K562 (cell line): ENCODE results near the gene STUB1. TPM values are rescaled to one million over a fixed set of nuclear protein-coding genes. Genes with fewer than 3 reads are reported as not detected.
A peak's percentile ranks its signal among the peaks of the same experiment; 100 is the strongest.

Experiments used
- ATAC-seq: fragments of 200-7000 bp; cut with Tn5 transposase; 3 replicates; pipeline ENCODE4 v1.9.1; 2020; ENCODE audit warnings: moderate library complexity
- BruUV-seq: library from RNA; stranded (reverse); fragments of 400-500 nt; replicated peaks from 2 replicates; lab custom pipeline; 2021; lab: Mats Ljungman, UMichigan
- CTCF ChIA-PET: fragments of 300-600 bp; formaldehyde crosslinking; extraction: SDS; loops from one replicate; lab custom pipeline; 2021; ENCODE audit warnings: low intra/inter-chr PET ratio; lab: Yijun Ruan, JAX
- POLR2A ChIA-PET: fragments of 300-600, 350-650 bp; sonication (Branson Sonifier 250); formaldehyde crosslinking; extraction: SDS; loops from one replicate; lab custom pipeline; 2021; ENCODE audit warnings: antibody characterized with exemption, inconsistent platforms; lab: Yijun Ruan, JAX
- DNase-seq, 4 experiments: peaks; one replicate each; pipeline versions ENCODE4 v3.0.0 to v3.0.0-alpha.2; 2011 to 2018; ENCODE audit warnings: low spot score in 3 of 4, mixed read lengths in 3 of 4; ENCODE audit errors: extremely low read depth in 1 of 4
- FAIRE-seq: peaks from 2 replicates; lab custom pipeline; 2011; peaks lifted over from hg19 to GRCh38; lab: Jason Lieb, UNC
- H2AFZ ChIP-seq: 2 replicates; pipeline ENCODE4 v1.6.0; 2011; ENCODE audit warnings: low read depth, low read length, control low read depth, inconsistent platforms
- H3K27ac ChIP-seq: fragments of 200-600 bp; 3 replicates; pipeline ENCODE4 v1.8.0; 2011; ENCODE audit warnings: low read depth, mild to moderate bottlenecking, control low read depth, inconsistent platforms, low read length, moderate library complexity, mixed read lengths; ENCODE audit errors: extremely low read depth
- H3K27me3 ChIP-seq, 2 experiments: fragments of 300-600 bp in 1 of 2; 2 replicates in 1 of 2; 3 replicates in 1 of 2; pipeline versions ENCODE4 v1.6.0 to v1.8.0; 2011; ENCODE audit warnings: inconsistent platforms in 2 of 2, low read length in 2 of 2, mild to moderate bottlenecking in 1 of 2, mixed read lengths in 1 of 2, moderate library complexity in 1 of 2; ENCODE audit not compliant: control insufficient read depth in 2 of 2, insufficient read depth in 2 of 2
- H3K36me3 ChIP-seq: fragments of 300-600 bp; 3 replicates; pipeline ENCODE4 v1.8.0; 2011; ENCODE audit warnings: mild to moderate bottlenecking, low read length, inconsistent platforms; ENCODE audit not compliant: control insufficient read depth, insufficient read depth
- H3K4me1 ChIP-seq, 2 experiments: fragments of 200-600 bp in 1 of 2; replicated peaks in 1 of 2; 2 replicates in 1 of 2; 3 replicates in 1 of 2; pipeline versions ENCODE4 v1.5.1 to v1.8.0; 2011; ENCODE audit warnings: inconsistent platforms in 2 of 2, low read length in 2 of 2, mild to moderate bottlenecking in 1 of 2, mixed read lengths in 1 of 2, moderate library complexity in 1 of 2; ENCODE audit not compliant: control insufficient read depth in 2 of 2, insufficient read depth in 2 of 2
- H3K4me2 ChIP-seq: 2 replicates; pipeline ENCODE4 v1.6.1; 2011; ENCODE audit warnings: low read length, control low read depth, inconsistent platforms, mixed read lengths; ENCODE audit not compliant: insufficient read depth
- H3K4me3 ChIP-seq: fragments of 200-600 bp; sonication (generic), shearing (Covaris generic); 2 replicates; pipeline ENCODE4 v1.5.1; 2016; ENCODE audit warnings: control low read depth, inconsistent platforms
- H3K79me2 ChIP-seq: fragments of 200-600 bp; 3 replicates; pipeline ENCODE4 v1.8.0; 2011; ENCODE audit warnings: low read length, inconsistent platforms; ENCODE audit not compliant: control insufficient read depth, insufficient read depth
- H3K9ac ChIP-seq, 2 experiments: 2 replicates each; pipeline versions ENCODE4 v1.6.0 to v1.6.1; 2011; ENCODE audit warnings: low read depth in 2 of 2, low read length in 2 of 2, control low read depth in 1 of 2, inconsistent platforms in 1 of 2, mild to moderate bottlenecking in 1 of 2, mixed read lengths in 1 of 2; ENCODE audit not compliant: insufficient read depth in 1 of 2
- H3K9me1 ChIP-seq: one replicate; pipeline ENCODE4 v1.6.0; 2011; ENCODE audit warnings: inconsistent platforms, mild to moderate bottlenecking, low read length, moderate library complexity; ENCODE audit not compliant: control insufficient read depth, insufficient read depth
- H3K9me3 ChIP-seq: replicated peaks from 2 replicates; pipeline ENCODE4 v1.5.1; 2011; ENCODE audit warnings: low read depth, low read length, inconsistent platforms; ENCODE audit not compliant: control insufficient read depth, insufficient read depth
- H4K20me1 ChIP-seq: replicated peaks from 2 replicates; pipeline ENCODE4 v1.6.1; 2011; ENCODE audit warnings: low read length, inconsistent platforms, mixed read lengths; ENCODE audit not compliant: control insufficient read depth, insufficient read depth
- ATF7 ChIP-seq: fragments of 450-650 bp; IDR thresholded peaks from 2 replicates; pipeline ENCODE4 v1.7.1; 2014; ENCODE audit warnings: mild to moderate bottlenecking, moderate library complexity
- E2F3 ChIP-seq: fragments of 250-450 bp; sonication (Bioruptor Pico); IDR thresholded peaks from 2 replicates; pipeline ENCODE4 v1.4.0; 2020; ENCODE audit warnings: mild to moderate bottlenecking
- HDAC3 ChIP-seq: fragments of 450-650 bp; IDR thresholded peaks from 2 replicates; pipeline ENCODE4 v1.6.1; 2018; ENCODE audit warnings: borderline replicate concordance, mild to moderate bottlenecking, moderate library complexity; ENCODE audit not compliant: partially characterized antibody
- POLR2A ChIP-seq: fragments of 450-650 bp; conservative IDR thresholded peaks from 2 replicates; pipeline ENCODE4 v1.6.1; 2016
- POLR2G ChIP-seq: fragments of 200-400 bp; formaldehyde crosslinking; IDR thresholded peaks from 2 replicates; pipeline ENCODE4 v1.6.1; 2017; ENCODE audit warnings: low read depth, mild to moderate bottlenecking, antibody characterized with exemption, low read length, moderate library complexity
- PURB ChIP-seq: sonication (generic); formaldehyde crosslinking; IDR thresholded peaks from 2 replicates; pipeline ENCODE4 v1.9.0; 2021; ENCODE audit warnings: low read depth, mild to moderate bottlenecking, missing genetic modification reagents
- RBFOX2 ChIP-seq: fragments of 200-400 bp; formaldehyde crosslinking; IDR thresholded peaks from 2 replicates; pipeline ENCODE4 v1.6.1; 2017; ENCODE audit warnings: low read depth, mild to moderate bottlenecking, low read length, moderate library complexity
- SMAD4 ChIP-seq: fragments of 250-450 bp; sonication (Bioruptor Pico); conservative IDR thresholded peaks from 2 replicates; pipeline ENCODE4 v1.8.0; 2021; ENCODE audit warnings: inconsistent platforms, mild to moderate bottlenecking, moderate library complexity
- SNRNP70 ChIP-seq: fragments of 200-400 bp; formaldehyde crosslinking; optimal IDR thresholded peaks from 2 replicates; pipeline ENCODE3; 2017; ENCODE audit warnings: low read depth, low read length
- TAF9B ChIP-seq: fragments of 450-650 bp; IDR thresholded peaks from 2 replicates; pipeline ENCODE4 v1.6.1; 2018; ENCODE audit warnings: mild to moderate bottlenecking; ENCODE audit not compliant: partially characterized antibody
- YY1 ChIP-seq, 3 experiments: IDR thresholded peaks; 2 replicates each; pipeline ENCODE4 v1.6.1; 2011; ENCODE audit warnings: low read length in 2 of 3, mild to moderate bottlenecking in 2 of 3, moderate library complexity in 2 of 3, borderline replicate concordance in 1 of 3, control low read depth in 1 of 3, low read depth in 1 of 3; ENCODE audit not compliant: insufficient read depth in 3 of 3, insufficient replicate concordance in 2 of 3, control insufficient read depth in 1 of 3, insufficient read length in 1 of 3; ENCODE audit errors: extremely low read depth in 1 of 3
- ZNF133 ChIP-seq: fragments of 250-450 bp; sonication (Bioruptor Pico); IDR thresholded peaks from 2 replicates; pipeline ENCODE4 v1.4.0; 2020; ENCODE audit warnings: mild to moderate bottlenecking
- ZNF583 ChIP-seq: fragments of 250-450 bp; sonication (Bioruptor Pico); IDR thresholded peaks from 2 replicates; pipeline ENCODE4 v1.4.0; 2020
- ZNF639 ChIP-seq, 2 experiments: fragments of 200-800 bp in 1 of 2; sonication (Bioruptor generic) in 1 of 2; sonication (generic) in 1 of 2; formaldehyde crosslinking in 1 of 2; IDR thresholded peaks in 1 of 2; conservative IDR thresholded peaks in 1 of 2; 2 replicates each; pipeline versions ENCODE4 v1.5.0 to v1.6.1; 2016 to 2020; ENCODE audit warnings: missing compliant biosample characterization in 1 of 2, missing genetic modification characterization in 1 of 2, missing genetic modification reagents in 1 of 2
- WGBS: fragments of 100-300 bp; shearing (Covaris generic); methylation state at CpG from one replicate; pipeline ENCODE4 v1.1.6; 2016; ENCODE audit warnings: low coverage, mixed read lengths; ENCODE audit not compliant: insufficient coverage; ENCODE audit errors: missing lambda C conversion rate; 5-methylcytosine and 5-hydroxymethylcytosine counted together
- in situ Hi-C: fragments of 300-500 bp; cut with MboI; formaldehyde crosslinking; loops from 4 replicates; pipeline ENCODE4 v1.15.0; 2018; ENCODE audit warnings: inconsistent platforms, mixed read lengths
- intact Hi-C: fragments of 100-400 bp; cut with micrococcal nuclease; formaldehyde crosslinking; loops from 2 replicates; pipeline ENCODE4 v1.14.2; 2022
- polyA plus RNA-seq, 8 experiments: library from polyadenylated mRNA; depleted of rRNA in 4 of 8; stranded (reverse) in 5 of 8; unstranded in 3 of 8; fragments of >200 nt; fragmentation: Nextera tagmentation in 2 of 8; fragmentation: Illumina TruSeq in 1 of 8; extraction: Ambion mirVana in 2 of 8; extraction: Trizol in 1 of 8; gene quantifications; 2 replicates each; pipeline versions ENCODE4 v1.2.1 to v1.2.3, GENCODE V29; 2011 to 2014; ENCODE audit warnings: inconsistent platforms in 1 of 8, missing spikeins in 1 of 8
- total RNA-seq, 7 experiments: library from RNA; depleted of rRNA in 6 of 7; stranded (reverse); fragments of >200 nt in 6 of 7; fragmentation: Illumina TruSeq in 2 of 7; extraction: Trizol in 2 of 7; gene quantifications; 2 replicates each; pipeline versions ENCODE4 v1.2.1 to v1.2.3, GENCODE V29; 2011 to 2021; ENCODE audit warnings: low replicate concordance in 1 of 7
- TF ChIP-seq, protein P1 (sequence below): sonication (generic); formaldehyde crosslinking; IDR thresholded peaks from 2 replicates; pipeline ENCODE4 v1.8.1; 2023; ENCODE audit warnings: mild to moderate bottlenecking, missing genetic modification reagents
- TF ChIP-seq, protein P2 (sequence below), 3 experiments: IDR thresholded peaks in 2 of 3; conservative IDR thresholded peaks in 1 of 3; 2 replicates each; pipeline ENCODE4 v1.5.1; 2011 to 2012; ENCODE audit warnings: low read length in 3 of 3, mild to moderate bottlenecking in 3 of 3, control low read depth in 2 of 3, improper control_type of control experiment in 1 of 3, inconsistent platforms in 1 of 3, low read depth in 1 of 3, mixed read lengths in 1 of 3, moderate library complexity in 1 of 3; ENCODE audit not compliant: insufficient read depth in 2 of 3

STUB1 gene
- total and polyA plus RNA-seq, 9 of the 15 experiments (the other 6 are each of a cell fraction or from before 2014, with no cell fraction given) = 10.6 to 251 (median 152) TPM

DNA sequence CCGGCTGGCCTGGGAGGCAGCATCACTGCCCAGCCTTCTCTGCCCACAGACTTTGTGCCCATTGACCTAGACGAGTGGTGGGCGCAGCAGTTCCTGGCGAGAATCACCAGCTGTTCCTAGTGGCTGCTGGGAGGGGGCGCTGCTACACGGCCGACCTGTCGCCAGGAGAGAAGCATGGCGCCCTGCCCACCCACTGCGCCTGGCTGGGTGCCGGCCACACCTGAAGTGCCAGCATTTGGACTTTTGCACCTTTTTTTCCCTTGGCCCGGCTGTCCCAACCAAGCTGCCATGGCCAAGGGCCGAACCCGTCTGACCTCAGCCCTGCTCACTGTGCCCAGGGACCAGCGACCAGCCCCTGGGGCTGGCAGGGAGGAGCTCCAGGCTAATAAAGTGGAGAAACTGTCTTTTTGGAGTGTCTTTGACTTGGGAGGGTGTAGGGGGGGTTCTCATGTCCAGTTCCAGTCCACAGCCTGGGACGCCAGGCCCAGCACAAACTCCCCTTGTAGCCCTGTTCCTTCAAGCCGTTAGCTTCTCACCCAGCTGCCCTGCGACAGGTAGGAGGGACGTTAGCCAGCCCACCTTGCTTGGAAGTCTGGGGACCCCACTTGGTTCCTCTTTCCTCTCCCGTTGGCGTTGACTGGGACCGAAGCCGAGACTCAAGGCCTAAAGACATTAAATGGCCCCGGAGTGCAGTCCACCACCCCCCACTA, 32.0 kb upstream of the STUB1 start:
- 95% methylated on average over 17 of the region's 24 CpGs for WGBS
- in situ Hi-C loops = no loop called here
- ChIA-PET CTCF (no interaction called here), POLR2A (interaction anchor here (0.7 kb wide), 1 partner anchor 82 kb away, joined by 3 read pairs; no protein-coding TSS in a partner anchor)
- Histone ChIP-seq H3K36me3 (peaks cover 47% of the 10 kb centered on the region; the same call in 2 of the 3 replicates), H3K27ac (no peak overlapping the region), H3K9me3 (no peaks in the 10 kb centered on the region), H3K9ac (no peak overlapping the region), H3K27me3 (no peaks in the 10 kb centered on the region), H4K20me1 (no peaks in the 10 kb centered on the region), H3K9me1 (no peaks in the 10 kb centered on the region), H3K4me2 (no peak overlapping the region), H3K4me3 (no peak overlapping the region), H3K4me1 (peaks cover 1 to 88% of the 10 kb centered on the region in 2 experiments; a peak in 3 of 5 replicates), H3K79me2 (peaks cover 30% of the 10 kb centered on the region), H2AFZ (no peak overlapping the region)
- ATAC-seq (no peak), FAIRE-seq (no peak), DNase-seq (no peak)
- intact Hi-C loops = no loop called here
- no TSS peak for BruUV-seq
- TF ChIP-seq PURB (CRISPR knock-in tag) = no peak
- no peak for TF ChIP-seq ZNF583 (CRISPR knock-in tag)
- no peak for TF ChIP-seq ATF7
- TF ChIP-seq E2F3 (CRISPR knock-in tag) = no peak
- TF ChIP-seq RBFOX2 = peak; percentile 10
- TF ChIP-seq, protein P1, sequence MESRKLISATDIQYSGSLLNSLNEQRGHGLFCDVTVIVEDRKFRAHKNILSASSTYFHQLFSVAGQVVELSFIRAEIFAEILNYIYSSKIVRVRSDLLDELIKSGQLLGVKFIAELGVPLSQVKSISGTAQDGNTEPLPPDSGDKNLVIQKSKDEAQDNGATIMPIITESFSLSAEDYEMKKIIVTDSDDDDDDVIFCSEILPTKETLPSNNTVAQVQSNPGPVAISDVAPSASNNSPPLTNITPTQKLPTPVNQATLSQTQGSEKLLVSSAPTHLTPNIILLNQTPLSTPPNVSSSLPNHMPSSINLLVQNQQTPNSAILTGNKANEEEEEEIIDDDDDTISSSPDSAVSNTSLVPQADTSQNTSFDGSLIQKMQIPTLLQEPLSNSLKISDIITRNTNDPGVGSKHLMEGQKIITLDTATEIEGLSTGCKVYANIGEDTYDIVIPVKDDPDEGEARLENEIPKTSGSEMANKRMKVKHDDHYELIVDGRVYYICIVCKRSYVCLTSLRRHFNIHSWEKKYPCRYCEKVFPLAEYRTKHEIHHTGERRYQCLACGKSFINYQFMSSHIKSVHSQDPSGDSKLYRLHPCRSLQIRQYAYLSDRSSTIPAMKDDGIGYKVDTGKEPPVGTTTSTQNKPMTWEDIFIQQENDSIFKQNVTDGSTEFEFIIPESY (CRISPR knock-in tag) = peak; percentile 46; the same call in 1 of the 2 replicates
- no peak for TF ChIP-seq SNRNP70
- TF ChIP-seq TAF9B = no peak
- TF ChIP-seq POLR2A = 0 out of 2 replicates have a peak, but pooled peaks have one; percentile 53
- TF ChIP-seq POLR2G = peak; percentile 8; the same call in 1 of the 2 replicates
- peak in 1 of 3 experiments; percentile 11 for TF ChIP-seq YY1 (IDR thresholded peaks at IDR 0.05; ENCODE audit: borderline replicate concordance in 1 of 3, control insufficient read depth in 1 of 3, extremely low read depth in 1 of 3, insufficient read depth in 3 of 3, insufficient read length in 1 of 3, insufficient replicate concordance in 2 of 3, low read depth in 1 of 3, low read length in 2 of 3)
- TF ChIP-seq ZNF133 (CRISPR knock-in tag) = no peak
- TF ChIP-seq HDAC3 = no peak
- no peak for TF ChIP-seq SMAD4
- TF ChIP-seq, protein P2, sequence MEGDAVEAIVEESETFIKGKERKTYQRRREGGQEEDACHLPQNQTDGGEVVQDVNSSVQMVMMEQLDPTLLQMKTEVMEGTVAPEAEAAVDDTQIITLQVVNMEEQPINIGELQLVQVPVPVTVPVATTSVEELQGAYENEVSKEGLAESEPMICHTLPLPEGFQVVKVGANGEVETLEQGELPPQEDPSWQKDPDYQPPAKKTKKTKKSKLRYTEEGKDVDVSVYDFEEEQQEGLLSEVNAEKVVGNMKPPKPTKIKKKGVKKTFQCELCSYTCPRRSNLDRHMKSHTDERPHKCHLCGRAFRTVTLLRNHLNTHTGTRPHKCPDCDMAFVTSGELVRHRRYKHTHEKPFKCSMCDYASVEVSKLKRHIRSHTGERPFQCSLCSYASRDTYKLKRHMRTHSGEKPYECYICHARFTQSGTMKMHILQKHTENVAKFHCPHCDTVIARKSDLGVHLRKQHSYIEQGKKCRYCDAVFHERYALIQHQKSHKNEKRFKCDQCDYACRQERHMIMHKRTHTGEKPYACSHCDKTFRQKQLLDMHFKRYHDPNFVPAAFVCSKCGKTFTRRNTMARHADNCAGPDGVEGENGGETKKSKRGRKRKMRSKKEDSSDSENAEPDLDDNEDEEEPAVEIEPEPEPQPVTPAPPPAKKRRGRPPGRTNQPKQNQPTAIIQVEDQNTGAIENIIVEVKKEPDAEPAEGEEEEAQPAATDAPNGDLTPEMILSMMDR (IDR thresholded peaks at IDR 0.05 in 2 of 3, conservative IDR thresholded peaks at IDR 0.05 in 1 of 3; ENCODE audit: insufficient read depth in 2 of 3, low read depth in 1 of 3, low read length in 3 of 3) = 0 out of 6 replicates have a peak, but pooled peaks of 1 of the 3 experiments have one; percentile 18
- TF ChIP-seq ZNF639 (CRISPR knock-in tag; conservative IDR thresholded peaks at IDR 0.05 in 1 of 2, IDR thresholded peaks at IDR 0.05 in 1 of 2) = no peak
